Activated naive CD4-positive, alpha-beta T cell treated with anti-CD3 and anti-CD28 coated beads, Interleukin-2, amount 10 ng/mL, durations not matched to agents 7 days and 5 days (primary cell): ENCODE measurements around the gene FSTL3.
A peak's percentile ranks its signal among the peaks of the same experiment; 100 is the strongest.

Experiments
- CTCF ChIA-PET: fragments of 350-600 bp; sonication (Branson Sonifier 250); formaldehyde crosslinking; loops from one replicate; lab custom pipeline; 2021; ENCODE audit warnings: antibody characterized with exemption; lab: Charles Lee
- DNase-seq: peaks from one replicate; pipeline ENCODE4 v3.0.0-alpha.2; 2020
- H3K27ac Mint-ChIP-seq: one replicate; pipeline ENCODE4 v1.8.0; 2021; ENCODE audit warnings: mild to moderate bottlenecking, moderate library complexity, mixed read lengths
- H3K27me3 Mint-ChIP-seq: one replicate; pipeline ENCODE4 v1.8.0; 2021; ENCODE audit warnings: mild to moderate bottlenecking, mixed read lengths
- H3K36me3 Mint-ChIP-seq: one replicate; pipeline ENCODE4 v1.8.0; 2021; ENCODE audit warnings: mixed read lengths
- H3K4me1 Mint-ChIP-seq: one replicate; pipeline ENCODE4 v1.8.0; 2021; ENCODE audit warnings: mixed read lengths
- H3K4me3 Mint-ChIP-seq: one replicate; pipeline ENCODE4 v1.8.0; 2021; ENCODE audit warnings: mild to moderate bottlenecking, moderate library complexity, mixed read lengths
- H3K9me3 Mint-ChIP-seq: one replicate; pipeline ENCODE4 v1.8.0; 2021; ENCODE audit warnings: mixed read lengths

Gene FSTL3

DNA sequence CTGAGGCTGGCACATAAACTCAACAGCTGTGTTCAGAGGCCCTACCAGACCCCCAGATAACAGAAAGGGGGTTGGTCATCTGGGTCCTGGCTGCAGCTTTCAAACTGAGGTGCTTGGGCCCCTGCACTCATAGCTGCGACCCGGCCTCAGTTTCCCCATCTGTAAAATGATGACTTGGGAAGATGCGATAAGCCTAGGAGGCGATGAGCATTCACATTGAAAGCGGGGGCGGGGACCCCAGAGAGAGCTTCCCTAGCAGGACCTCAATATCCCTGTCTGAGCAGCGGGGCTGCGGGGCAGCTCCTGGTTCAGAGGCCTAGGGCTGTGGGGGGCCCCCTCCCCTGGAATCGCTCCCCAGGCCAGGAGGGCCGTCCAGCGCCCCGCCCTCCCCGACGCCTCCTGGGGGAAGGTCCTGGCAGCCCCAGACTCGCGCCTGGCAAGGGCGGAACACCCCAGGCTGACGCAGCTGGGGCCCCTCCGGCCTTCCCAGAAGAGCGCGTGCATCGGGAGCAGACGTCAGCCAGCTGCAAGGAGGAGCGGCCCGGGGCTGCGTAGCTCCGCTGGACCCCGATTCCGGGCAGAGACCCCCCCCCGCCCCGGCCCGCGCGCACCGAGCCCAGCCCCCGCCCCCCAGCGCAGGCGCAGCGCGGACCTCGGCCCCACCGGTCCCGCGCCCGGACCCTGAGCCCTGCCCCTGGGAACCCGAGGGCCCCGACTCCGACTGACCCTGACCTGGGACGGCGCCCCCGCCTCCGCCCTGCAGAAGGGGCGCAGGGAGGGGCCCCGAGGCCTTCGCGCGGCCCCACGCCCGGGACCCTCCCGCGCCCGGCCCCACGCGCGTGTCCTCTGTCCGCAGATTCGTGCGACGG, 3.5 kb downstream of the FSTL3 start:
- Mint-ChIP-seq H3K9me3 (no peaks in the 10 kb centered on the region), H3K4me3 (peak overlapping the region; percentile 78), H3K36me3 (no peaks in the 10 kb centered on the region), H3K4me1 (peaks cover 12% of the 10 kb centered on the region), H3K27ac (no peak overlapping the region), H3K27me3 (peaks cover 48% of the 10 kb centered on the region)
- peak; percentile 62 for DNase-seq
- CTCF ChIA-PET = interaction anchor here (0.6 to 1.5 kb wide), 4 partner anchors 16 to 1351 kb away, joined by 3 to 6 read pairs (median 4); partner anchors contain the start of gene RNF126

DNA sequence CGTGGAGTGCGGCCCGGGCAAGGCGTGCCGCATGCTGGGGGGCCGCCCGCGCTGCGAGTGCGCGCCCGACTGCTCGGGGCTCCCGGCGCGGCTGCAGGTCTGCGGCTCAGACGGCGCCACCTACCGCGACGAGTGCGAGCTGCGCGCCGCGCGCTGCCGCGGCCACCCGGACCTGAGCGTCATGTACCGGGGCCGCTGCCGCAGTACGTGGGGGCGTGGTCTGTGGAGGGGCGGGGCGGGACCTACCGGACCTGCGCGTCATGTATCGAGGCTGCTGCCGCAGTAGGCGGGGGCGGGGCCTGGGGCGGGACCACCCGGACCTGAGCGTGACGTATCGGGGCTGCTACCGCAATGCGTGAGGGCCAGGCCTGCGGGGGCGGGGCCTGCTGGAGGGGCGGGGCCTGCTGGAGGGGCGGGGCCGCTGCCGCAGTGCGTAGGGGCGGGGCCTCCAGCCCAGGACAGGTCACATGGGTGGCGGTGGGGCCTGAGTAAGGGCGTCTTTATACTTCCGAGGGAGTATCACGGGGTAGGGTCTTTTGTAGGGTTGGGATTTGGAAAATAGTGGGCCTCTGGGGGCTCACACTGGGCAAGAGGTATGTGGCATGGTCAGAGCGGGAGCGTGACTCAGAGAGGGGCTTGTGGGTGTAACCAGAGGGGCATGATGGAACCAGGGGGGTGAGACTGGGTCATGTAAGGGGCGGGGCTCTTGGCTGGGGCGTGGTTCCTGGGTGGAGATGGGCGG, 4.3 kb downstream of the FSTL3 start:
- Mint-ChIP-seq H3K4me3 (peak overlapping the region; percentile 78), H3K27me3 (peaks cover 40% of the 10 kb centered on the region), H3K4me1 (peaks cover 9% of the 10 kb centered on the region), H3K9me3 (no peaks in the 10 kb centered on the region), H3K36me3 (no peaks in the 10 kb centered on the region), H3K27ac (peak overlapping the region; percentile 99)
- peak; percentile 100 for DNase-seq
- CTCF ChIA-PET = interaction anchor here (0.6 to 1.5 kb wide), 2 partner anchors 17 to 1350 kb away, joined by 5 to 6 read pairs; partner anchors contain the start of gene RNF126

DNA sequence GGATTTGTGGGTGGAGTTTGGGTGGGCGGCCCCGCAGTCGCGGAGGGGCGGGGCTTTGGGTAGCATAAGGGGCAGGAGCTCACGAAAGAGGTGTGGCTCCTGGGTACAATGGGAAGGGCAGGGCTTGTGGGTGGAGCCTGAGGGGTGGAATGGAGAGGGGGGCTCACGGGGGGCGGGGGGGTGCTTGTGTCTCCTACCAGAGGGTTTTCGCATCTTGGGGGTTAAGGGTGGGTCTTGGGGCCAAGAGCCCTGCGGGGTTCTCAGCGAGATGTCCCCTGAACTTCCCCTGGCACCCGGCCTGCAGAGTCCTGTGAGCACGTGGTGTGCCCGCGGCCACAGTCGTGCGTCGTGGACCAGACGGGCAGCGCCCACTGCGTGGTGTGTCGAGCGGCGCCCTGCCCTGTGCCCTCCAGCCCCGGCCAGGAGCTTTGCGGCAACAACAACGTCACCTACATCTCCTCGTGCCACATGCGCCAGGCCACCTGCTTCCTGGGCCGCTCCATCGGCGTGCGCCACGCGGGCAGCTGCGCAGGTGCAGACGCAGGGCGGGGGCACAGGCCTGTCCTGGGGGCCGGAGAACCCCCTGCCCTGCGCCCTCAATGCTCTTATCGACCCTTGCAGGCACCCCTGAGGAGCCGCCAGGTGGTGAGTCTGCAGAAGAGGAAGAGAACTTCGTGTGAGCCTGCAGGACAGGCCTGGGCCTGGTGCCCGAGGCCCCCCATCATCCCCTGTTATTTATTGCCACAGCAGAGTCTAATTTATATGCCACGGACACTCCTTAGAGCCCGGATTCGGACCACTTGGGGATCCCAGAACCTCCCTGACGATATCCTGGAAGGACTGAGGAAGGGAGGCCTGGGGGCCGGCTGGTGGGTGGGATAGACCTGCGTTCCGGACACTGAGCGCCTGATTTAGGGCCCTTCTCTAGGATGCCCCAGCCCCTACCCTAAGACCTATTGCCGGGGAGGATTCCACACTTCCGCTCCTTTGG, 5.1 kb downstream of the FSTL3 start:
- CTCF ChIA-PET = no interaction called here
- H3K4me3 Mint-ChIP-seq = peak overlapping the region; percentile 78
- no peaks in the 10 kb centered on the region for H3K9me3 Mint-ChIP-seq
- peaks cover 31% of the 10 kb centered on the region for H3K27me3 Mint-ChIP-seq
- DNase-seq = peak; percentile 92
- peaks cover 9% of the 10 kb centered on the region for H3K4me1 Mint-ChIP-seq
- peak overlapping the region; percentile 99 for H3K27ac Mint-ChIP-seq
- no peaks in the 10 kb centered on the region for H3K36me3 Mint-ChIP-seq

- Mint-ChIP-seq H3K4me1 (peaks cover 9% of the 10 kb centered on the region), H3K9me3 (no peaks in the 10 kb centered on the region), H3K27ac (no peak overlapping the region), H3K36me3 (no peaks in the 10 kb centered on the region), H3K27me3 (peaks cover 16% of the 10 kb centered on the region), H3K4me3 (no peak overlapping the region)
- CTCF ChIA-PET = no interaction called here
- no peak for DNase-seq
These were observed 6.6 kb downstream of the FSTL3 start for GRCh38 chr19:682678-683320.

GRCh38 chr19:685454-685931, 9.3 kb downstream of the FSTL3 start:
- H3K4me1 Mint-ChIP-seq = no peaks in the 10 kb centered on the region
- H3K36me3 Mint-ChIP-seq = no peaks in the 10 kb centered on the region
- no peak overlapping the region for H3K27ac Mint-ChIP-seq
- H3K27me3 Mint-ChIP-seq = no peaks in the 10 kb centered on the region
- no peak for DNase-seq
- CTCF ChIA-PET = no interaction called here
- H3K4me3 Mint-ChIP-seq = no peak overlapping the region
- H3K9me3 Mint-ChIP-seq = no peaks in the 10 kb centered on the region

DNA sequence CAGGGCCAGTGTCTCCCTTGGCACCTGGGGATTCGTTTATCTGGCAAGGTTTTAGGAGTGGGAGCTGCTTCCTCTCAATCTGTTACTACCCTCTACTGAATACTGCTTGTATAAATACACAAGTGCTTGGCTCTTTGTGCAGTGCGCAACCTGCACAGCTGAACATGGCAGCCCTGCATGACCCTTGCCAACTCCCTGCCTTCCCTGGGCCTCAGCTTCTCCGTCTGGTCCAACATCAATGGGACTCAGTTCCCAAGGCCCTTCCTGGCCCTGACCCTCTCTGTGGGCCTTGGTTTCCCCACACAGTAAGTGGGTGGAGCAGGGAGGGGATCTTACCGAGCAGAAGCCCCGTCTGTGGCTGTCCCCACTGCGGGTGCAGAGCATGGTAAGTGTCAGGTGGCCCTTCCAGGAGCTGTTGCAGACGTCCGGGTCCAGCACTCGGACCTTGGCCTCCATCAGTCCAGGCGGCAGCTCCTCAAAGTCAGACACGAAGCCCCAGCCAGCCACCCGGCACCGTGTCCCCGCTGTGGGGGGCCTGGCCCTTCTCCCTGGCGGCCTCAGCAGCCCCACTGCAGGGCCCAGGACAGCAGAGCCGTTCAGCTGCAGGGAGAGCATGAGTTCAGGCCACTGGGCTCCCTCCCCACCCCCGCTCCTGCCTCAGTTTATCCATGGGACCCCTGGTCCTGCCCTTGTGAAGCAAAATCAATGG, 10.6 kb downstream of the FSTL3 start:
- no peak overlapping the region for H3K4me3 Mint-ChIP-seq
- DNase-seq = no peak
- H3K27ac Mint-ChIP-seq = no peak overlapping the region
- CTCF ChIA-PET = interaction anchor here (0.7 kb wide), 1 partner anchor 358 kb away, joined by 3 read pairs; no protein-coding TSS in a partner anchor
- no peaks in the 10 kb centered on the region for H3K36me3 Mint-ChIP-seq
- no peaks in the 10 kb centered on the region for H3K4me1 Mint-ChIP-seq
- H3K9me3 Mint-ChIP-seq = no peaks in the 10 kb centered on the region
- H3K27me3 Mint-ChIP-seq = peaks cover 2% of the 10 kb centered on the region

DNA sequence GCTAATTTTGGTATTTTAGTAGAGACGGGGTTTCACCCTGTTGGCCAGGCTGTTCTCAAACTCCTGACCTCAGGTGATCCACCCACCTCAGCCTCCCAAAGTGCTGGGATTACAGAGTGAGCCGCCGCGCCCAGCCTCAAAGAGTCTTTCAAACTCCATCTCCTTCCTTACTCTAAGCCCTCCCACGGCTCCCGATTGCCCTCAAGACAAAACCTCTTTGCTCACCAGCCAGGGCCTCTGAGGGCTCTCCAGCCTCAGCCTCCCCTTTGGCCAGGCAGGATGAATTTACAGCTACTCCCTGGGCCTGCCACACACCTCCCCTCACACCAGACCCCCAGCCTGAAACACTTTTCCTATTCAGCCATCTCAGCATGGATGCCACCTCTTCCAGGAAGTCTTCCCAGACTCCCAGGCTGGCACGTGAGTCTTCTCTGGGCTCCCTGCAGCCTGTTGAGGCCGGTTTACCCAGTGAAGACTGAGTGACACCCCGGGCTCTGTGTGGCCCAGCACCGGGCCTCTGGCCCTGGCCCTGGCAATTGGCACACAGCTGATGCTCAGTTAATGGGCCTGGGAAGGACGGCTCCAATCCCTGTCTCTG, 11.5 kb downstream of the FSTL3 start:
- no peaks in the 10 kb centered on the region for H3K4me1 Mint-ChIP-seq
- CTCF ChIA-PET = interaction anchor here (1.1 kb wide), 1 partner anchor 314 kb away, joined by 3 read pairs; no protein-coding TSS in a partner anchor
- no peaks in the 10 kb centered on the region for H3K36me3 Mint-ChIP-seq
- peaks cover 4% of the 10 kb centered on the region for H3K27me3 Mint-ChIP-seq
- DNase-seq = no peak
- no peak overlapping the region for H3K27ac Mint-ChIP-seq
- H3K9me3 Mint-ChIP-seq = no peaks in the 10 kb centered on the region
- no peak overlapping the region for H3K4me3 Mint-ChIP-seq

GRCh38 chr19:688214-688613, 12.0 kb downstream of the FSTL3 start:
- no peaks in the 10 kb centered on the region for H3K4me1 Mint-ChIP-seq
- no peaks in the 10 kb centered on the region for H3K9me3 Mint-ChIP-seq
- no peak for DNase-seq
- CTCF ChIA-PET = interaction anchor here (1.1 kb wide), 1 partner anchor 313 kb away, joined by 3 read pairs; no protein-coding TSS in a partner anchor
- peaks cover 4% of the 10 kb centered on the region for H3K27me3 Mint-ChIP-seq
- no peak overlapping the region for H3K4me3 Mint-ChIP-seq
- no peak overlapping the region for H3K27ac Mint-ChIP-seq
- no peaks in the 10 kb centered on the region for H3K36me3 Mint-ChIP-seq

DNA sequence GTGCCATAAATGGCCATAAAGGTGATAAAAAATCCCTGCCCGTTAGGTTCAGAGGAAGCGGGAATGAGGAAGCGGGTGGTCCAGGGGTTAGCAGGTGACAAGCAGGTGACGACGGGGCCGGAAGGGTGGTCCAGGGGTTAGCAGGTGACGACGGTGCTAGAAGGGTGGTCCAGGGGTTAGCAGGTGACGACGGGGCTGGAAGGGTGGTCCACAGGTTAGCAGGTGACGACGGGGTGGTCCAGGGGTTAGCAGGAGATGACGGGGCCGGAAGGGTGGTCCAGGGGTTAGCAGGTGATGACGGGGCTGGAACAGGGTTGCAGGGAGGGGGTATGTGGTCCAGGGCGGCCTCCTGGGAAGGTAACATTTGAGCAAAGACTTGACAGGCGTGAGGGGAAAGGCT, 12.8 kb downstream of the FSTL3 start:
- Mint-ChIP-seq H3K36me3 (no peaks in the 10 kb centered on the region), H3K4me1 (no peaks in the 10 kb centered on the region), H3K27ac (no peak overlapping the region), H3K9me3 (no peaks in the 10 kb centered on the region), H3K4me3 (no peak overlapping the region), H3K27me3 (peaks cover 10% of the 10 kb centered on the region)
- no peak for DNase-seq
- CTCF ChIA-PET = no interaction called here

DNA sequence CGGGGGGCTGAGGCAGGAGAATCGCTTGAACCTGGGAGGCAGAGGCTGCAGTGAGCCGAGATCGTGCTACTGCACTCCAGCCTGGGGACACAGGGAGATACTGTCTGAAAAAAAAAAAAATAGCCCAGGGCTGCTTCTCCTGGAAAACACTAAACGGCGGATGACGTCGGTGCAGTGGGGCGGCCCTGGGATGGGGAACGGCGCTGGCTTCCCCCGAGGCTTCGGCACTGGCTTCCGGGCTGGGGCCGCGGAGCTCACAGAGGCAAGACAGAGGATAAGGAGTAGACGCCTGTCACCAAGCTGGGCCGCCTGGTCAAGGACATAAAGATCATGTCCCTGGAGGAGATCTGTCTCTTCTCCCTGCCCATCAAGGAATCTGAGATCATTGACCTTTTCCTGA, 14.0 kb downstream of the FSTL3 start:
- Mint-ChIP-seq H3K4me1 (no peaks in the 10 kb centered on the region), H3K27ac (no peak overlapping the region), H3K4me3 (no peak overlapping the region), H3K27me3 (peaks cover 22% of the 10 kb centered on the region), H3K36me3 (no peaks in the 10 kb centered on the region), H3K9me3 (no peaks in the 10 kb centered on the region)
- CTCF ChIA-PET = no interaction called here
- DNase-seq = no peak

DNA sequence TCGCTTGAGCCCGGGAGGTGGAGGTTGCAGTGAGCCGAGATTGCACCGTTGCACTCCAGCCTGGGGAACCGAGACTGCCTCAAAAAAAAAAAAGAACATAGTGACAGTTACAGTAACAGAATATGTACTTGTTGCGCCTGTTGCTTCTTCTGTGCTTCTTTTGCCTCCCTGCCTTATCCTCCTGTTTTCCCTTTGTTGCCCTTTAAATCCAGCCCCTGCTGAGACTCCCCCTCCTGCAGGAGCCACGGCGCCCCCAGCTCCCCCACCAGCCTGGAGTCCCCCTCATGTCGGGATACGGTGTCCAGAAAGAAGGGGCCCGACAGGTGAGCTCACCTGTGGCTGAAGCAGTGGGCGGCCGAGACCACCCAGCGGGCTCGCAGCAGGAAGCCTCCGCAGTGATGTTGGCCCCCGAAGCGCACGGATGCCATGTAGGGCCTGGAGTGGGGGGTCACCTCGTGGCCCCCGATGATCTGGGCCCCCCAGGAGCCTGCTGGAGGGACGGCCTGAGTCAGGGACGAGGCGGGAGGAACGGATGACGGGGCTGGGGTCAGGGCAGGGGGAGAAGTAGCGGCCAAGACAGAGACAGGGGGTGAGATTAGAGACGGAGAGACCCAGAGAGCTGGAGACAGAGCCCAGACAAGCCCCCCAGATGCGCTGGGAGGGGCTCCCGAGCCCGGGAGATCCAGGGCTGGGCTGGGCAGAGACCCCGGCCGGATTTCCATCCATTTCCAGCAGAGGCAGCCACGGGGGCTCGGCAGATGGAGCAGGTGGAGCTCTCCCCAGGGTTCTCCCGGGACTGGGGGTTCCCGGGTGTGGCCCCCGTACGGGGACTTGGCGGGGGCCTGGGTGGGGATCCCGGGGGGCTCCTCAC, 18.5 kb downstream of the FSTL3 start:
- Mint-ChIP-seq H3K36me3 (no peaks in the 10 kb centered on the region), H3K4me1 (no peaks in the 10 kb centered on the region), H3K4me3 (no peak overlapping the region), H3K9me3 (no peaks in the 10 kb centered on the region), H3K27ac (no peak overlapping the region), H3K27me3 (peaks cover 52% of the 10 kb centered on the region)
- CTCF ChIA-PET = no interaction called here
- DNase-seq = no peak
